Measurements from ENCODE around the gene NACAD.

Gene NACAD

GRCh38 chr7:45075355-45075644 lies 13.5 kb downstream of the NACAD start:
- Histone ChIP-seq H3F3A (ENCODE audit: control insufficient read depth, insufficient read depth) (0 out of 2 replicates have a peak, but pooled peaks cover 4% of the 10 kb centered on the region), H3K4me3 (ENCODE audit: low read length) (no peak overlapping the region), H3K9me3 (ENCODE audit: control insufficient read depth, insufficient read depth, low read length) (no peaks in the 10 kb centered on the region), H3K9me2 (replicated peaks; ENCODE audit: control insufficient read depth, low read length) (no peaks in the 10 kb centered on the region), H3K4me2 (ENCODE audit: low read length) (no peak overlapping the region), H3K4me1 (ENCODE audit: control insufficient read depth, low read length) (no peaks in the 10 kb centered on the region), H3K36me3 (ENCODE audit: control insufficient read depth, low read length) (peaks cover 71% of the 10 kb centered on the region), H4K20me1 (ENCODE audit: control insufficient read depth, insufficient read depth, low read depth, low read length) (peaks cover 8% of the 10 kb centered on the region; the same call in 1 of the 2 replicates), H3K79me2 (ENCODE audit: control insufficient read depth, low read length) (no peaks in the 10 kb centered on the region), H3K27me3 (ENCODE audit: control insufficient read depth, low read length) (no peaks in the 10 kb centered on the region), H3K27ac (ENCODE audit: low read depth, low read length) (no peak overlapping the region)
- TF ChIP-seq CTCF (IDR thresholded peaks at IDR 0.05; ENCODE audit: low read depth, low read length, poor library complexity, severe bottlenecking) (no peak), EZH2phosphoT487 (IDR thresholded peaks at IDR 0.05; ENCODE audit: borderline replicate concordance, low read length) (no peak)

- H3K9me3 ChIP-seq (ENCODE audit: control insufficient read depth, insufficient read depth, low read length): no peaks in the 10 kb centered on the region
- H3K27me3 ChIP-seq (ENCODE audit: control insufficient read depth, low read length): no peaks in the 10 kb centered on the region
- no peak overlapping the region for H3K4me2 ChIP-seq (ENCODE audit: low read length)
- no peaks in the 10 kb centered on the region for H3K79me2 ChIP-seq (ENCODE audit: control insufficient read depth, low read length)
- no peak for TF ChIP-seq CTCF (IDR thresholded peaks at IDR 0.05; ENCODE audit: low read depth, low read length, poor library complexity, severe bottlenecking)
- no peak for TF ChIP-seq EZH2phosphoT487 (IDR thresholded peaks at IDR 0.05; ENCODE audit: borderline replicate concordance, low read length)
- peaks cover 8% of the 10 kb centered on the region; the same call in 1 of the 2 replicates for H4K20me1 ChIP-seq (ENCODE audit: control insufficient read depth, insufficient read depth, low read depth, low read length)
- H3K27ac ChIP-seq (ENCODE audit: low read depth, low read length): no peak overlapping the region
- H3K4me1 ChIP-seq (ENCODE audit: control insufficient read depth, low read length): no peaks in the 10 kb centered on the region
- H3F3A ChIP-seq (ENCODE audit: control insufficient read depth, insufficient read depth): 0 out of 2 replicates have a peak, but pooled peaks cover 6% of the 10 kb centered on the region
- no peak overlapping the region for H3K4me3 ChIP-seq (ENCODE audit: low read length)
- H3K36me3 ChIP-seq (ENCODE audit: control insufficient read depth, low read length): peaks cover 76% of the 10 kb centered on the region
- H3K9me2 ChIP-seq (replicated peaks; ENCODE audit: control insufficient read depth, low read length): no peaks in the 10 kb centered on the region
Observed at GRCh38 chr7:45074528-45075354, 14.0 kb downstream of the NACAD start.

- H3K36me3 ChIP-seq (ENCODE audit: control insufficient read depth, low read length): peaks cover 84% of the 10 kb centered on the region
- no peak overlapping the region for H3K4me3 ChIP-seq (ENCODE audit: low read length)
- no peaks in the 10 kb centered on the region for H3K27me3 ChIP-seq (ENCODE audit: control insufficient read depth, low read length)
- H3K79me2 ChIP-seq (ENCODE audit: control insufficient read depth, low read length): no peaks in the 10 kb centered on the region
- 0 out of 2 replicates have a peak, but pooled peaks cover 6% of the 10 kb centered on the region for H3F3A ChIP-seq (ENCODE audit: control insufficient read depth, insufficient read depth)
- TF ChIP-seq CTCF (IDR thresholded peaks at IDR 0.05; ENCODE audit: low read depth, low read length, poor library complexity, severe bottlenecking): no peak
- TF ChIP-seq EZH2phosphoT487 (IDR thresholded peaks at IDR 0.05; ENCODE audit: borderline replicate concordance, low read length): no peak
- no peak overlapping the region for H3K27ac ChIP-seq (ENCODE audit: low read depth, low read length)
- H3K4me1 ChIP-seq (ENCODE audit: control insufficient read depth, low read length): no peaks in the 10 kb centered on the region
- peaks cover 8% of the 10 kb centered on the region; the same call in 1 of the 2 replicates for H4K20me1 ChIP-seq (ENCODE audit: control insufficient read depth, insufficient read depth, low read depth, low read length)
- no peaks in the 10 kb centered on the region for H3K9me3 ChIP-seq (ENCODE audit: control insufficient read depth, insufficient read depth, low read length)
- no peaks in the 10 kb centered on the region for H3K9me2 ChIP-seq (replicated peaks; ENCODE audit: control insufficient read depth, low read length)
- no peak overlapping the region for H3K4me2 ChIP-seq (ENCODE audit: low read length)
Observed at GRCh38 chr7:45073786-45074527, 14.8 kb downstream of the NACAD start.

Measured in DOHH2 (cell line).